Body of pancreas (tissue), 4 donors: ENCODE data around the gene TOX2. TPM values are rescaled to one million over a fixed set of nuclear protein-coding genes. Genes with fewer than 3 reads are reported as not detected.

ENCODE experiments used
- ATAC-seq: fragments of 150-250 bp; one replicate; pipeline ENCODE4 v1.9.1; 2016
- DNase-seq, 4 donors: peaks; one replicate each; pipeline ENCODE4 v3.0.0-alpha.2; 2019
- H3K27ac ChIP-seq, 4 donors: fragments of 200-600 bp; sonication (generic); 1 replicate in 3 of 4; 2 replicates in 1 of 4; pipeline versions ENCODE4 v1.5.1 to v1.6.1; 2016 to 2019; ENCODE audit warnings: mild to moderate bottlenecking in 1 of 4, mixed read lengths in 1 of 4, moderate library complexity in 1 of 4
- H3K27me3 ChIP-seq, 2 donors: fragments of 200-600 bp; sonication (generic); one replicate each; pipeline ENCODE4 v1.6.0; 2016; ENCODE audit warnings: mild to moderate bottlenecking in 1 of 2
- H3K36me3 ChIP-seq, 2 donors: fragments of 200-600 bp; sonication (generic); replicated peaks in 1 of 2; 2 replicates each; pipeline ENCODE4 v1.5.1; 2016; ENCODE audit warnings: low read depth in 2 of 2; ENCODE audit not compliant: insufficient read depth in 1 of 2
- H3K4me1 ChIP-seq: fragments of 200-600 bp; sonication (generic); one replicate; pipeline ENCODE4 v1.6.0; 2016
- H3K4me3 ChIP-seq, 2 donors: fragments of 200-600 bp; sonication (generic); 1 replicate in 1 of 2; 2 replicates in 1 of 2; pipeline ENCODE4 v1.5.1; 2016 to 2019
- H3K9me3 ChIP-seq, 3 donors: fragments of 200-600 bp; sonication (generic); 1 replicate in 2 of 3; 2 replicates in 1 of 3; pipeline ENCODE4 v1.5.1; 2016
- CTCF ChIP-seq, 7 experiments: fragments of 450-650 bp in 4 of 7; fragments of 200-600 bp in 3 of 7; sonication (generic) in 3 of 7; IDR thresholded peaks; one replicate each; pipeline ENCODE4 v1.5.1; 2016 to 2019; ENCODE audit warnings: antibody characterized with exemption in 7 of 7
- POLR2A ChIP-seq, 3 donors: fragments of 450-650 bp; IDR thresholded peaks; one replicate each; pipeline ENCODE4 v1.6.1; 2016; ENCODE audit warnings: antibody characterized with exemption in 3 of 3, mild to moderate bottlenecking in 2 of 3
- WGBS, 2 donors: methylation state at CpG; one replicate each; pipeline ENCODE4 v1.1.5; 2017; 5-methylcytosine and 5-hydroxymethylcytosine counted together
- intact Hi-C: fragments of 100-400 bp; cut with DNase I; formaldehyde crosslinking; loops from one replicate; pipeline ENCODE4 v1.15.1; 2023
- total RNA-seq, 2 donors: library from RNA; depleted of rRNA; stranded (reverse); fragments of >200 nt; gene quantifications; one replicate each; pipeline ENCODE4 v1.1.0, GENCODE V29; 2016

TOX2 gene
- total RNA-seq, 2 donors from 2014 or later: 1.8 to 2.0 TPM

GRCh38 chr20:43996240-43996930, 81.7 kb downstream of the TOX2 start:
- DNase-seq (no peak), ATAC-seq (no peak)
- intact Hi-C loops: no loop called here
- Histone ChIP-seq H3K27me3 (no peaks in the 10 kb centered on the region), H3K27ac (no peak overlapping the region), H3K4me3 (no peak overlapping the region), H3K36me3 (no peaks in the 10 kb centered on the region), H3K4me1 (no peaks in the 10 kb centered on the region), H3K9me3 (no peaks in the 10 kb centered on the region)
- TF ChIP-seq CTCF (IDR thresholded peaks at IDR 0.05) (no peak), POLR2A (IDR thresholded peaks at IDR 0.05) (no peak)
- 72 to 76% methylated on average over 7 of the region's 7 CpGs for WGBS, 2 donors

GRCh38 chr20:43999848-44000247, 85.2 kb downstream of the TOX2 start:
- no peaks in the 10 kb centered on the region for H3K27me3 ChIP-seq
- no peak overlapping the region for H3K4me3 ChIP-seq
- H3K4me1 ChIP-seq: no peaks in the 10 kb centered on the region
- H3K9me3 ChIP-seq: no peaks in the 10 kb centered on the region
- H3K36me3 ChIP-seq: no peaks in the 10 kb centered on the region
- DNase-seq (no peak), ATAC-seq (no peak)
- TF ChIP-seq POLR2A (IDR thresholded peaks at IDR 0.05) (no peak), CTCF (IDR thresholded peaks at IDR 0.05) (no peak)
- WGBS, 2 donors: 40 to 46% methylated on average over 4 of the region's 4 CpGs
- intact Hi-C loops: no loop called here
- H3K27ac ChIP-seq: no peak overlapping the region

GRCh38 chr20:44001667-44002596, 87.3 kb downstream of the TOX2 start:
- Histone ChIP-seq H3K27ac (no peak overlapping the region), H3K4me3 (no peak overlapping the region), H3K27me3 (no peaks in the 10 kb centered on the region), H3K4me1 (no peaks in the 10 kb centered on the region), H3K36me3 (no peaks in the 10 kb centered on the region), H3K9me3 (no peaks in the 10 kb centered on the region)
- WGBS, 2 donors: 49 to 52% methylated on average over 6 of the region's 6 CpGs
- TF ChIP-seq CTCF (IDR thresholded peaks at IDR 0.05) (no peak), POLR2A (IDR thresholded peaks at IDR 0.05) (no peak)
- DNase-seq (no peak), ATAC-seq (no peak)
- intact Hi-C loops: no loop called here

GRCh38 chr20:44002861-44003260, 88.2 kb downstream of the TOX2 start:
- Histone ChIP-seq H3K4me3 (no peak overlapping the region), H3K27ac (no peak overlapping the region), H3K36me3 (no peaks in the 10 kb centered on the region), H3K9me3 (no peaks in the 10 kb centered on the region), H3K4me1 (no peaks in the 10 kb centered on the region), H3K27me3 (no peaks in the 10 kb centered on the region)
- ATAC-seq: no peak
- WGBS, 2 donors: 55 to 62% methylated on average over 1 of the region's 1 CpG
- DNase-seq: no peak
- intact Hi-C loops: no loop called here
- TF ChIP-seq POLR2A (IDR thresholded peaks at IDR 0.05) (no peak), CTCF (IDR thresholded peaks at IDR 0.05) (no peak)
